Posterior vena cava (tissue), 2 donors: ENCODE data around the gene LRRK1. TPM values are rescaled to one million over a fixed set of nuclear protein-coding genes. Genes with fewer than 3 reads are reported as not detected.

Source experiments
- DNase-seq: peaks from one replicate; pipeline ENCODE4 v3.0.0-alpha.2; 2020; ENCODE audit warnings: low spot score
- intact Hi-C, 2 donors: fragments of 100-400 bp; cut with DNase I; formaldehyde crosslinking; loops; one replicate each; pipeline versions ENCODE4 v1.14.1 to v1.14.2; 2022 to 2023
- total RNA-seq, 2 donors: library from RNA; stranded (reverse); fragmentation: NEBNext Ultra II Directional; extraction: Animal tissue kit (Norgen Biotek cat#: 25700); gene quantifications; one replicate each; pipeline ENCODE4 v1.2.1, GENCODE V29; 2021
- donor health status: DM: yes; HTN: yes; CAD: no.
- donor health status: DM: yes; HTN: yes; CAD: no.

LRRK1 gene
- total RNA-seq, 2 donors from 2014 or later = 22.3 to 24.9 TPM

DNA sequence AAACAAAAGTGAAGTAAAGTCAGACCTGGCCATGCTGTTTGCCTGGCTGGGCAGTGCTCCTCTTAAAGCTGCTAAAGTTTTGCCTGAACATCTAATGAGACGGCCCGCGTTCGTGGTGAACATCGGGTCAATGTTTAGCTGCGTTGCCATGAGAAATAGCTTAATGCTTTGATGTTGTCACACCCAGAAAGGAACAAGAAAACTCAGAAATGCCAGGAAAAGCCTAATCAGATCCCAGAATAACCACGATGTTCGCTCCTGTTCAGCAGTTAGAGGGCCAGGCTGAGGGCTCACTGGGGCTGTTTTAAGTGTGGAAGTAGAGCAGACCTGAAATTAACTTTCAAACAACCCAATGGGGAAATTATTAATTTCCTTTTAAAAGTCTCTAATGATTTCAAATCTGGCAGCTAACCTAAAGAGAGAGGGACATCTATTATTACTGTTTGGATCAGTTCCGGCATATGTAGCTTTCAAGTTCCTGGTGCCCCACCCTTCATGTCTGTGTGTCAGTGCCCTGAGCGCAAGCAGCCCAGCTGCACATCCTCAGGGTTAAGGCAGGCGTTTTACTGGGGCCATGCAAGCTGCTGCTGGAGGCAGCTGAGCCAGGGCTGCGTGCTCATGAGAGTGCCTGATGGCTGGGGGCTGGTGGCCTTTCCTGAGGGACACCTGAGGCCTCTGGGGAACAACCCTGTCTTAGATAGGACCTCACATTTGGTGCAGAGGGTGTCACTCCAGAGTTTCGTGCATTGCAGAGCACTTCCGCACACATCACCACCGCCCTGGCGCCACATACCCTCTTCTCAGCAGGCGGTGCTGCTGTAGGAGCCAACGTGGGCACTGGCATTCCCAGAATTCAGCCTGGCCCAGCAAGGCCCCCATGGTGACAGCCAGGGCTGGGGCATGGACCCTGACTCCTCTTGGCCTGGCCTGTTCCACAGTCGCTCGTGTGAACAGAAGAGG lies 76.6 kb downstream of the LRRK1 start:
- DNase-seq = peak; percentile 75
- intact Hi-C loops = no loop called here

DNA sequence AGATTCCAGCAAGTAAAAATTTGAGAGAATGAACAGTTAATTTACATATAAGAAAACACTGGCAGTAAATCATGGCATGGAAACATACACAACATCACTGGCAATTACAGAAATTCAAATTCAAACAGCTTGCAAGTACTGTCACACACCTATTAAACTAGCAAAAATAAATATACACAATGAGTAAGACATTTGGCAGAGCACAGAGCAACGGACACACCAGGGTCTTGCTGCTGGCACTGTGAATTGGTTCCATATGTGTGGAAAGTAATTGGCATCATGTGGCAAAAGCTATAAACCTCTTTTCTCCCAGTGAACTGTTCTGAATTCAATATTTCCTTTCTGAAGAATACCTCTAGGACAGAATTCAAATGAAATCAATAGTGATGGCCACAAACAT lies 78.3 kb downstream of the LRRK1 start:
- intact Hi-C loops = no loop called here
- DNase-seq = no peak

DNA sequence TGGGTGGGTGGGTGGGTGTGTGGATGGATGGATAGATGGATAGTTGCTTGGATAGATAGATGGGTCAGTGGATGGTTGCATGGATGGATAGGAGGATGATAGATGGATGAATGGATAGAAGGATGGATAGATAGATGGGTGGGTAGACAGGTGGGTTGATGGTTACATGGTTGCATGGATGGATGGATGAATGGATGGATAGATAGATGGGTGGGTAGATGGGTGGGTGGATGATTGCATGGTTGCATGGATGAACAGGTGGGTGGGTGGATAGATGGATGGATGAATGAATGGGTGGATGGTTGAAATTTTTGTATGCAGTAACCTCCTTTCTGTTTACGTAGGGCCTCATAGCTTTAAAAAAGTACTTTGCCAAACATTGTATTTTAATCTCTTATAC lies 79.5 kb downstream of the LRRK1 start:
- intact Hi-C loops = no loop called here
- DNase-seq = no peak

DNA sequence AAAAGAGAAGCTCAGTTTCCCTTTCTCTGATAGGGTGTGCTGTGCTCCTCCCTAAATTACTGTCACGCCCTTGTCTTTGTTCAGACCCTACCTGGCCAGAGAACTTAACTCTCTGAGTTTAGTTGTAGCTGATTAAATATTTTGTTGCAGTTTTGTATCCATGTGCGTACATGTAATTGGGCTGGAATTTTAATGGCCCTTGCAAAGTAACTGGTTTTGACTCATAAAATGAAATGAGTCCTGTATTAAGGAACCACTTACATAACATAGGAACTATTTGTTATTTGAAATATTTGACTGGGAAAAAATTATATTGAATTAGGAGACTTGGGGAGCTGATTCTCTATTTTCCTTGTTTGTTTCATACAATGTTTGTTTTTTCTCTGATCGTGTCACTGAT lies 80.2 kb downstream of the LRRK1 start:
- intact Hi-C loops = no loop called here

DNA sequence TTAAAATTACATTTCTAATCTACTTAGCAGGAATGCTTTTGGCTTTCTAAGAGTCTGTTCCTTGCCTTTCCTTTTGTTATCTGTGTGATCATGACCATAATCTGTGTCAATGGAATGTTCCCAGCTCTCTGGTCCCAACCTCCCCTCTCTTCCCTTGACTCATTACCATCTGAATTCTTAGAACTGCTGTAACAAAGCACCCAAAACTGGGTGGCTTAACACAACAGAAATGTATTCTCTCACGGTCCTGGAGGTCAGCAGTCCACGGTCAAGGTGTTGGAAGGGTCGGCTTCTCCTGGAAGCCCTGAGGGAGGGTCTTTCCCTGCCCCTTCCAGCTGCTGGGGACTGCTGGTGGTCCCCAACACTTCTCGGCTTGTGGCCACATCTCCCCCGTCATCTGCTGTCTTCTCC lies 81.1 kb downstream of the LRRK1 start:
- intact Hi-C loops = loop anchor here (10.0 kb wide), 1 partner anchor 375 kb away; no protein-coding TSS in a partner anchor
- peak; percentile 49 for DNase-seq

More for the DNA sequence above, 80.2 kb downstream of the LRRK1 start:
- DNase-seq = no peak

DNA sequence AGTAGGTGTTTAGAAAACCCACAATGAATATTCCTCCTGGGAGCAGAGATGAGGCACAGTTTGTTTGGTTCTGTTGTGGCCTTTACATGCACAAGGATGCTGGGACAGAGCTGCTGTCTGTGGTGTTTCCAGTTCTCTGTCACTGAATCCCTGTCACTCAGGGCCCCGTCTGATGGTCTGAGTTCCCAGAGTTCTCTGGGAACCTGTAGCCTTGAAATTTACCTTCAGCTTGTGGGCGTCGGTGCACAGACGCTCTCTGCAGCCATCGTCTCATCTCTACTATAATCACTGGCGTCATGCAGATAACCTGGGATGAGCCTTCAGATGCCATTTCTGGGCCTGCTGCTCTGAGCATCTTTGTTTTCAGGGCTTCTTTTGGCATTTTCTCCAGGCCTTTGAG lies 81.9 kb downstream of the LRRK1 start:
- intact Hi-C loops = loop anchor here (10.0 kb wide), 1 partner anchor 376 kb away; no protein-coding TSS in a partner anchor
- no peak for DNase-seq

DNA sequence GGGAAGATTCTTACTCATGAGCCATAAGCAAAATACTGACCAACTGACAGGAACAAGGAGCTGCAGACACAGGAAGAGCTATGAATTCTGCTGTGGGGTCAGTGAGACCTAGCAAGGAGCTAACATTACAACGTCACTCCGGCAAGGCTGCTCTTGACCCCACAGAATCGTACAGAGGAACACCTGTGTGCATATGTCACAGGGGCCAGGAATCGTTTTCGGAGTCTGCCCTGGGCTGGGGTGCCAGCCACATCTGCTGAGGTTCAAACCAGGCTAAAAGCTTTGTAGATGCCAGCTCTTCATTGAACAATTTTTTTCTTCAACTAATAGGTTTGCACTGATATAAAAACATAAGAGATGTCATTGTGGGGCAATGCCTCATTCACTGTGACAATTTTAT lies 82.6 kb downstream of the LRRK1 start:
- DNase-seq = peak; percentile 32
- intact Hi-C loops = loop anchor here (10.0 kb wide), 1 partner anchor 377 kb away; no protein-coding TSS in a partner anchor

DNA sequence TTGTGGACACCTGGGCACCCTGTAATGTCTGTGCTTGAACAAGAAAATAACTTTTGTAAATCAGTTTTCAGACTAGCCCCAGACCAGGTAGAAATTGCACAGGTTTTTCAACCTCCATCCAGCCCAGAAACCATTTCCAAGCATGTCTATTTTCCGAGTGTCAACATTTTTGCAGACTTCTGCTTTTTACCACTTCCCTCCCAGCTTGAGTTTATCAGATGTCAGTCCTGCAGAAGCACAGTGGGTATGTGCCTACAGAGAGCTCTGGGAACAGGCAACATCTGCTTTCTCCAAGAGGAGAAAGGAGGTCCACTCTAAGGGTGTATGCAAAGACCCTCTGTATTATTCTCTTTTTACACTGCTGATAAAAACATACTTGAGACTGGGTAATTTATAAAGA lies 83.9 kb downstream of the LRRK1 start:
- intact Hi-C loops = loop anchor here (10.0 kb wide), 1 partner anchor 378 kb away; no protein-coding TSS in a partner anchor
- DNase-seq = no peak

DNA sequence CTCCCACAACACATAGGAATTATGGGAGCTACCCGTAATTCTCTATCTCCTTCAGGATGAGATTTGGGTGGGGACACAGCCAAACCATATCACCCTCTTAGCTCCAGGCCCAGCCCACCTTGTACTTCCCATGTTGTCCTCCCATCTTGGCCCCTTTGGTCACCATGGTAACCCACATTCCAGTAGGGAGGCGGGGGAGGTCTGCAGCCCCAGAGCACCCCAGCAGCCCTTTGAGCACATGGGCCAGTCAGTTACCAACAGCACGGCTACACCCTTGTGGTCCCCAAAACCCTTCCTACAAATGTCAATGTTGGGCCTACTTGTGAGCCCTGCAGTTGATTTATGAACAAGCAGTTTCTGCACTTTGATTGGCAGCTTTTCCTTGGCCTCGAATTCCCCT lies 84.5 kb downstream of the LRRK1 start:
- DNase-seq = peak; percentile 35
- intact Hi-C loops = loop anchor here (10.0 kb wide), 1 partner anchor 379 kb away; no protein-coding TSS in a partner anchor

DNA sequence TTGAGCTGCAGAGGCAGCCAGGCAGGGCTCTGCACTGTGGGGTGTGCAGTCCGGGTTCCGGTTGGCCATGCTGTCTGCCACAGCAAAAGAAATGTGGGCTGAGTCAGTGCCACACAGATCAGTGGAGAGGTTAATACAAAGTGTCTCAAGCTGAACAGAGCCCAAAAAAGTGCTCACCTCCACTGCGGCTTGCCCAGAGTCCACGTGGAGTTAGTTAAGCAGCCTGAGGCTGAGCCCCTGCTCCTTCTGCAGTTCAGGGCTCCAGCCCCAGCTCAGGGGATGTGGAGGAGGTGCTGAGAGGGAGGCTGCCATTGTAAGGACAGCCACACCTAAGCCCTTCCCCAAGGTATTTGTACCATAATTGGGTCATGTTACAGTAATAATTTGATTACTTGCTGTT lies 85.3 kb downstream of the LRRK1 start:
- DNase-seq = peak; percentile 52
- intact Hi-C loops = loop anchor here (10.0 kb wide), 1 partner anchor 380 kb away; no protein-coding TSS in a partner anchor

DNA sequence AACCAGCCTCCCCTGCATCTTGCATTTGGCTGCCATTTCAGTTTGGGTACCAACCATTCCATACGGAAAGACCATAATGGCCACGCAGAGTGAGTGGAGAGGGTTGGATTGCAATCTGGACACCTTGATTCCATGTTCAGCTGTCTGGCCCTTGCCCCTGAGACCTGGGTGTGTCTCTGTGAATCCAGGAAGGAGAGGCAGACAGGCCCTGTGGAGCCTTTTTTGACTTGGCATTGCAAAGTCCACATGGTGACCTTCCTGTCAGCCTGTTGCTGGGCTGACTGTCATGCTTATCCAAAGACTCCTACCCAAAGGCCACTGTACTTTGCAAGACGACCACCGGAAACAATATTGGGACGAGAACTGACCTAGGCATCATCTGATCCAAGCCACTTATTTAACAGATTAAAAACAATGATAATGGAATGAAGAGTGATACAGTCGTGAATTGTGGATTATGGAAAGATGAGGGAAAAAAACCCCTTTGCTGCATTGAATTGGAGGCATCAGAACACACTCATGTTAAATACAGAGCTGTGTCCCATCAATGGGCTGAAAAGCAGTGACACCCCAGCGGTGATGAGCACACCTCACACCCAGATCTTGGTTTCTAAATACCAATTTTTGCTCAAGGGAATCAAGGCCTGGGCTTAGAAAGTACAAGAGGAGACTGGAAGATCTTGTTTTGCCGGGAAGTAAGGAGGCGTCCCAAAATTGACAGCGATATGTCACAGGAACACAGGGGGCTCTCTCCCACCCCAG lies 86.0 kb downstream of the LRRK1 start:
- intact Hi-C loops = loop anchor here (5.0 to 10.0 kb wide), 3 partner anchors 83 to 380 kb away; partner anchors contain the start of gene LRRK1 (in 1 of the 2)
- peak; percentile 23 for DNase-seq

DNA sequence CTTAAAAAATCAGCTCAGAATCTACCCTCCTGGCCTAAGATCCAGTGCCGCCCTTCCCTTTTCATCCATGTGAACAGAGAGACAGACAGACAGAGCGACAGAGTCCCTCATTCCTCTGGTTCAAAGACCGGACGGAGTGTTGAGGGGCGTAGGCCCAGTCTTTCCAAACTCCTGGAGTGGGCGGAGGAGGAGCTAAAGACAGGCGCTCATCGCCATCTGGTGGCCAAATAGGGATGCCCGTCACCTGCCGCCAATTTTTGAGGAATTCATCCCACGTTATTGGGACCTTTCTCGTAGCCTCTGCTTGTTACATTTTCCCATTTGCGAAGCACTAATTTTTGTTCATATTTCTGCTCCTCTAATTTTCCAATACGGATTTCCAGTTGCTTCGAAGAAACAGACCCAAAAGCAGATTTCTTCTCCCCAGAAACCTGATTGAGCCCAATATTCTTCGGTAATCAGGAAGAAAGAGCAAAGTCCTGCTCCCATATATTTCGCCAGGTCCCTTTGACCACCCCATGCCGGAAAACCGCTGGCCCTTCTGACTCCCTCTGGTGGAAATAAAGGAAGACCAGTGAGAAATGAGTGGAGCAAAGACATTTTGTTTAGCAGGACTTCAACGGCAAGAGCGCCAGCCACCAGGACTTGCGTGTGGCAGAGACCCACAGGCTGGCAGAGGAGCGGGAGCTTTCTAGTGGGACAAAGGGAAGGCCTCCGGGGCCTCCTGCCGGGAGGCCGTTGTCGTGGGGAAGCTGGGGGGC lies 88.0 kb downstream of the LRRK1 start:
- DNase-seq = peak; percentile 93

DNA sequence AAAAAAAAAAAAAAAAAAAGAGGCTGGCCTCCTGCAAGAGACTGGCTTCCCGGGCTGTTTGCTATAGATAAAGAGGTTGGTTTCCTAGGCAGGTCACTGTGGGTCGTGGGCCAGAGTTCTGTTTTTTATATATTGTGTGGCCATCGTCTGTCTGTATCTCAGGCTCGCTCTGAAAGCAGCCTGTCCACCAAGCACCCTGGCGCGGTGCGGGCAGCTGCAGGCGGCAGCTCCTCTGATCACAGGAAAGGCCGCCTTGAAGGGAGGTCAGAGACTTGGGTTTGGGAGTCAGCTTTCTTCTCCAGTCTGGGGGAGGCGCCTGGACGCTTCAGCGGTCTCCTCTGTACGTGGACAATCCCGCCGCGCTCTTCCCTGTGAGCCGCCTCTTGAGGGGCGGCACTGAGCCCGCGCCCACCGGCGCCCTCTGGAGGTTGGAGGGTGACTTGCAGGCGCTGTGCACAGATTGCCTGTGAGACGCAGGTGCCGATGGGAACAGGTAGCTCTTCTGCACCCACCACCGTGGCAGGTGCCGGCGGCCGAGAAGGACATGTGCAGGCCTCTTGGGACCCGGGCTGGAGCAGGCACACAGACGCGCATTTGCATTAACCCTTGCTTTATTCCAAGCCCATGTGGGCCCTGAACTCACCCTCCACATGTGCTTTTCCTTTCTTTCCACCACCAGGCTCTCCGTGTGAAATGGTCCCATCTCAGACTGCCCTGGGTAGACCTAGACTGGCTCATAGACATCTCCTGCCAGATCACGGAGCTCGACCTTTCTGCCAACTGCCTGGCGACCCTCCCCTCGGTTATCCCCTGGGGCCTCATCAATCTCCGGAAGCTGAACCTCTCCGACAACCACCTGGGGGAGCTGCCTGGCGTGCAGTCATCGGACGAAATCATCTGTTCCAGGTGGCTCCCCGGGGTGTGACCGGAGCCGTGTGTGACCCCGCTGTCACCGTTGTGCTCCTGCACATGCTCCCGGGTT lies 89.3 kb downstream of the LRRK1 start:
- peak; percentile 95 for DNase-seq
- intact Hi-C loops = loop anchor here (5.0 to 10.0 kb wide), 3 partner anchors 86 to 384 kb away; partner anchors contain the start of gene LRRK1 (in 1 of the 2)

More for the DNA sequence above, 88.0 kb downstream of the LRRK1 start:
- intact Hi-C loops = loop anchor here (5.0 to 10.0 kb wide), 3 partner anchors 85 to 382 kb away; partner anchors contain the start of gene LRRK1 (in 1 of the 2)

DNA sequence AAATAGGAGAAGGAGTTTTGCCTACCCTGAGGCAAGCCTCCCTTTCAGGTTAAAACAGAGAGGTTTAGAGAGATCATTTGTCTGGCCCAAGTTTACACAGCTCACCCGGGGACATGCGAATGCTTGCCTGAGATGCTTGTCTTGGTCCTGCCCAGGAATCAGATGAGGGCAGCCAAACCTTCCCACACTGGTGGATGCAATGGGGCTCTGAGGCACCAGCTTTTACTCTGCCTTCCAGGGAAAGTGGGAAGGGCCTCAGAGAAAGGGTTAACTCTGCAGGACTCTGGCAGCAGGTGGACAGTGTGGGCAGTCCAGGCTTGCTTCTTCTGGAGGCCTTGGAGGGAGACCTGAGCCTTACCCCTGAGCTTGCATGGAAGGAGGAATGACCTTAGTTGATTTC lies 90.0 kb downstream of the LRRK1 start:
- no peak for DNase-seq
- intact Hi-C loops = loop anchor here (5.0 to 10.0 kb wide), 3 partner anchors 87 to 384 kb away; partner anchors contain the start of gene LRRK1 (in 1 of the 2)

DNA sequence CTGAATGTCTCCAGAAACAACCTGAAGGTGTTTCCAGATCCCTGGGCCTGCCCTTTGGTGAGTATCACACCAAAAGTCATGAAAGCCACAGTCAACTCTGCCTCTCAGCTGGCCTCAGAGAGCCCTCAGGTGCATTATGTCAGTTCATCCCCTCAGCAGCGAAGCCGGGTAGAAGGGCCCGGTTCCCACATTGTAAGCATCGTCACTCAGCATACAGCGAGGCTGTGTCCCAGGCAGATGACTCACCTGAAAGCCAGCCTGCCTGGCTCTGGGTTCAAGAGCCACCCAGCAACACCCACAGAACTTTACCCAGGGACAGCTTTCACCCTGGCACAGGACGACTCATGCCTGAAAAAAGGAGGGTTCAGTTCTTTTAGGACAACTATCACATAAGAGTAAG lies 91.6 kb downstream of the LRRK1 start:
- peak; percentile 43 for DNase-seq
- intact Hi-C loops = loop anchor here in 1 of 2 donors (10.0 kb wide), 1 partner anchor 84 kb away; no protein-coding TSS in a partner anchor

DNA sequence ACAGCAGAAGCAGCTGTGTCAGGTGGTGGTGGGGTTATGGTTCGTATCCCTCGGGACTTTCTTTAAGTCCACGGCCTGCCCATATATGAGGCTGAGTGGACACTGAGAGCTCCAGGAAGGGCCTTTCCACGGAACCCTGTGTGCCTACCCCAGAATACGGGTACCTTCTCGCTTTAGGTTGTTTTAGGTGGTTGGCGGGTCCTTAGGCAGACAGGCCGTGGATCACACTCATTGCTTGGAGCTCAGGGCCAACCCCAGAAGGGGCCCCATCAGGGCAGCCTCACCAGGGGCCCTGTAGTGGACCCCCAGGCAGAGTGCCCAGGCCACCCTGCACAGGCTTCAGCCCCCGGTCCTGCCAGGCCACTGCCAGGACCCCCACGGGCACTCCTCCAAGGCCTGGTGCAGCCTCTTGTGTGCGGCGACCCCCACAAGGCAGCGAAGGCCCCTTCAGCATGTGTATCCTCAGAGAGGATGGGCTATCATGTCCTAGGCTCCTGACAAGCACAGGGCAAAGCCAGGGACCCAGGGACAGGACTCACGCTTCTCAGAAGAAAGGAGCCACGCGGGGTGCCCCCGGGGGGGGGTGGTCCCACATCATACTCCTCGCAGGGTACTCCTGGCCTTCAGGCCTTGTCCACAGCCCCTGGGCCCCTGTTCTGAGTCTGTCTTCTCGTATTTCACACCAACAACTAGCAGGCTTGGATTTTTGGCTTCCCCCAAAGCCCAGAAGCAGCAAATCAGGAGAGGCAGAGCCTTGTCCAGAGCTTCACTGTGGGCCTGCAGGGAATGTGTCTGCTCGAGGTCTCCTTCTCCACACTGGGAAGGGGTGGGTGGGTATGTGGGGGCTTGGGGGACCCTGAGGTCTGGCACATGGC lies 93.4 kb downstream of the LRRK1 start:
- intact Hi-C loops = loop anchor here in 1 of 2 donors (10.0 kb wide), 1 partner anchor 82 kb away; no protein-coding TSS in a partner anchor
- DNase-seq = peak; percentile 61
